SK-N-MC (cell line): ENCODE results near the gene DOCK8.

Experiments used
- EZH2 ChIP-seq: fragments of 200-600 bp; sonication (generic); IDR thresholded peaks from one replicate; pipeline ENCODE4 v1.6.1; 2017; ENCODE audit warnings: antibody characterized with exemption
- POLR2AphosphoS5 ChIP-seq: IDR thresholded peaks from 2 replicates; pipeline ENCODE4 v1.6.1; 2012; ENCODE audit warnings: mild to moderate bottlenecking, low read depth, low read length, borderline replicate concordance

- TF ChIP-seq EZH2 (no peak), POLR2AphosphoS5 (no peak)
Measured at GRCh38 chr9:254516-254915, 39.9 kb downstream of the DOCK8 start.
